Lower leg skin (tissue), 4 donors: ENCODE results near the gene HM13. TPM values are rescaled to one million over a fixed set of nuclear protein-coding genes. Genes with fewer than 3 reads are reported as not detected.
A peak's percentile ranks its signal among the peaks of the same experiment; 100 is the strongest.
"Not testable (repeated sequence)": the region's sequence is repeated elsewhere in the genome, so short reads cannot be mapped to it uniquely, and the experiment has no call there.

Experiments used
- DNase-seq, 2 donors: peaks; one replicate each; pipeline ENCODE4 v3.0.0-alpha.2; 2019; ENCODE audit warnings: low spot score in 2 of 2
- H3K4me3 ChIP-seq: fragments of 200-600 bp; sonication (generic); 2 replicates; pipeline ENCODE4 v1.5.1; 2017; ENCODE audit warnings: mild to moderate bottlenecking, low read depth; ENCODE audit not compliant: poor library complexity, severe bottlenecking
- CTCF ChIP-seq, 3 donors: fragments of 450-650 bp; IDR thresholded peaks; one replicate each; pipeline ENCODE4 v1.5.1; 2016; ENCODE audit warnings: antibody characterized with exemption in 3 of 3, mild to moderate bottlenecking in 3 of 3, moderate library complexity in 2 of 3
- POLR2A ChIP-seq, 2 donors: fragments of 450-650 bp; IDR thresholded peaks; one replicate each; pipeline ENCODE4 v1.6.1; 2016 to 2017; ENCODE audit warnings: antibody characterized with exemption in 2 of 2, mild to moderate bottlenecking in 1 of 2, moderate library complexity in 1 of 2
- WGBS, 2 donors: methylation state at CpG; one replicate each; pipeline ENCODE4 v1.1.5; 2018; 5-methylcytosine and 5-hydroxymethylcytosine counted together
- intact Hi-C: fragments of 100-400 bp; cut with DNase I; formaldehyde crosslinking; loops from one replicate; pipeline ENCODE4 v1.15.0; 2023; ENCODE audit warnings: low total_unique reads
- total RNA-seq, 4 donors: library from RNA; depleted of rRNA; stranded (reverse); fragments of >200 nt; gene quantifications; one replicate each; pipeline ENCODE4 v1.1.0, GENCODE V29; 2016

HM13 gene
- total RNA-seq, 4 donors from 2014 or later: 35.0 to 51.9 (median 44.2) TPM

GRCh38 chr20:31517373-31517772 is 3.1 kb downstream of the HM13 start:
- intact Hi-C loops: no loop called here
- TF ChIP-seq CTCF (IDR thresholded peaks at IDR 0.05): no peak
- peak; percentile 67 to 89 for DNase-seq
- no peak overlapping the region for H3K4me3 ChIP-seq
- WGBS, 2 donors: 39 to 60% methylated on average over 4 of the region's 4 CpGs

- 73 to 81% methylated on average over 7 of the region's 7 CpGs for WGBS, 2 donors
- H3K4me3 ChIP-seq, DNase-seq, intact Hi-C loops: not testable (repeated sequence)
These were observed 7.0 kb downstream of the HM13 start for GRCh38 chr20:31521267-31521666.

- no peak for TF ChIP-seq CTCF (IDR thresholded peaks at IDR 0.05)
- intact Hi-C loops: no loop called here
- DNase-seq: no peak
- 76 to 78% methylated on average over 6 of the region's 6 CpGs for WGBS, 2 donors
- no peak overlapping the region for H3K4me3 ChIP-seq
These were observed 8.5 kb downstream of the HM13 start for GRCh38 chr20:31522731-31523130.

- WGBS, 2 donors: 85 to 93% methylated on average over 8 of the region's 8 CpGs
- TF ChIP-seq CTCF (IDR thresholded peaks at IDR 0.05) (no peak), POLR2A (IDR thresholded peaks at IDR 0.05) (no peak)
- intact Hi-C loops: no loop called here
These were observed 9.4 kb downstream of the HM13 start for GRCh38 chr20:31523361-31524283.

GRCh38 chr20:31527266-31527665 is 13.0 kb downstream of the HM13 start:
- TF ChIP-seq POLR2A (IDR thresholded peaks at IDR 0.05): no peak
- TF ChIP-seq CTCF (IDR thresholded peaks at IDR 0.05): no peak
- intact Hi-C loops: no loop called here
- DNase-seq: no peak
- 85 to 89% methylated on average over 6 of the region's 6 CpGs for WGBS, 2 donors
- no peak overlapping the region for H3K4me3 ChIP-seq

More at GRCh38 chr20:31523361-31524283, 9.4 kb downstream of the HM13 start:
- peak in 1 of 2 donors; percentile 54 for DNase-seq
- no peak overlapping the region for H3K4me3 ChIP-seq

- intact Hi-C loops: no loop called here
- no peak overlapping the region for H3K4me3 ChIP-seq
- TF ChIP-seq CTCF (IDR thresholded peaks at IDR 0.05) (no peak), POLR2A (IDR thresholded peaks at IDR 0.05) (no peak)
- no peak for DNase-seq
These were observed 21.1 kb downstream of the HM13 start for GRCh38 chr20:31535298-31535697.
